Ramos (cell line): Measurements from ENCODE around the gene ASCL2.
"Not testable (repeated sequence)": the region's sequence is repeated elsewhere in the genome, so short reads cannot be mapped to it uniquely, and the experiment has no call there.

Source experiments
- in situ Hi-C: fragments of 300-500 bp; cut with MboI; formaldehyde crosslinking; loops from one replicate; pipeline ENCODE4 v1.14.3; 2022; ENCODE audit warnings: low sequenced_read_pairs; ENCODE audit not compliant: unreplicated experiment

ASCL2 gene

GRCh38 chr11:2237457-2238238 lies 32.7 kb downstream of the ASCL2 start:
- in situ Hi-C loops: no loop called here

GRCh38 chr11:2236381-2237134 lies 33.8 kb downstream of the ASCL2 start:
- in situ Hi-C loops: not testable (repeated sequence)

- in situ Hi-C loops: no loop called here
These were observed 34.6 kb downstream of the ASCL2 start for GRCh38 chr11:2235588-2236326.

- in situ Hi-C loops: no loop called here
These were observed 35.4 kb downstream of the ASCL2 start for GRCh38 chr11:2234963-2235362.

- in situ Hi-C loops: no loop called here
These were observed 36.5 kb downstream of the ASCL2 start for GRCh38 chr11:2233693-2234455.

GRCh38 chr11:2229713-2230297 lies 40.6 kb downstream of the ASCL2 start:
- in situ Hi-C loops: no loop called here

- in situ Hi-C loops: no loop called here
These were observed 46.1 kb downstream of the ASCL2 start for GRCh38 chr11:2224254-2224653.

GRCh38 chr11:2223153-2223794 lies 47.1 kb downstream of the ASCL2 start:
- in situ Hi-C loops: no loop called here

- in situ Hi-C loops: no loop called here
These were observed 47.9 kb downstream of the ASCL2 start for GRCh38 chr11:2222451-2222850.

- in situ Hi-C loops: no loop called here
These were observed 48.8 kb downstream of the ASCL2 start for GRCh38 chr11:2221591-2221990.

- in situ Hi-C loops: no loop called here
These were observed 49.4 kb downstream of the ASCL2 start for GRCh38 chr11:2221024-2221423.

GRCh38 chr11:2220173-2220771 lies 50.1 kb downstream of the ASCL2 start:
- in situ Hi-C loops: no loop called here

- in situ Hi-C loops: no loop called here
These were observed 50.9 kb downstream of the ASCL2 start for GRCh38 chr11:2219318-2220017.
